OCI-LY1 (cell line): Measurements from ENCODE around the gene FCHSD1.

Experiments used
- EZH2 ChIP-seq: fragments of 200-600 bp; sonication (generic), shearing (Covaris generic); IDR thresholded peaks from 2 replicates; pipeline ENCODE4 v1.8.0; 2017; ENCODE audit warnings: borderline replicate concordance, mixed run types, mild to moderate bottlenecking, antibody characterized with exemption, low read length, moderate library complexity, mixed read lengths
- TF ChIP-seq, protein P1 (sequence below): fragments of 200-600 bp; sonication (generic), shearing (Covaris generic); IDR thresholded peaks from 2 replicates; pipeline ENCODE4 v1.5.1; 2017; ENCODE audit warnings: mild to moderate bottlenecking, antibody characterized with exemption, low read length, moderate library complexity, mixed read lengths

DNA sequence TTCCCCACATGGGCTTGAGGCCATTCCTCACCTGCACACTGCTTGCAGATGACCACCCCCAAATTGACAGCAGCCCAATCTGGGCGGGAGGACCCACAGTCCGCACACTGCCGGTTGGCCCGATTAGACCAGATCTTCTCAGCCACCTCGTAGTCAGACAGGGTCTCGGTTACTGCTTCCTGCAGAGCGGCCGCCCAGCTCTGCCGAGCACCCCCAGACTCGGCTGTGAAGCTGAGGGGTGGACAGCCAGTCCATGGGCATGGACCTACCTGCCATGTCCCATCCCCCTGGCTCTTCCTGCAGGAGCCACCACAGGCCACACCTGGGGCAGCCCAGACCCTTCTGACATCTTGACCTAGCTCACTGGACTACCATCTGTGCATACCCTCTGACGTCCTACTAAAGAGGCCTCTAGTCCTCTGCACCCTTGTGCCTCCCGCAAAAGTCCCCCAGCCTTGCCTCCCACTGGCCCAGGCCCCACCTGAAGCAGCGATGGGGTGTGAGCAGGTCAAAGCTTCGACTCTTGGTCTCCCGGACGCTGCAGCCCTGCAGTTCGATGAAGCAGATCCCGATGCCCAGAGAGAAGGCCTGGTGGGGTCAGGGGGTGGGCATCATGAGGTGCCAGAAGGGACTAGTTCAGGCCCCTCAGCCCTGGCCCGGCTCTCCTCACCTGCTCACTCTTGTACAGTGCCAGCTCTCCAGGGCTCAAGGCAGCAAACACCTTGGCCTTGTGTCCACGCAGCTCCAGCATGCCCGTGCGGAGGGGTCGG lies 21.0 kb upstream of the FCHSD1 start:
- TF ChIP-seq, protein P1, sequence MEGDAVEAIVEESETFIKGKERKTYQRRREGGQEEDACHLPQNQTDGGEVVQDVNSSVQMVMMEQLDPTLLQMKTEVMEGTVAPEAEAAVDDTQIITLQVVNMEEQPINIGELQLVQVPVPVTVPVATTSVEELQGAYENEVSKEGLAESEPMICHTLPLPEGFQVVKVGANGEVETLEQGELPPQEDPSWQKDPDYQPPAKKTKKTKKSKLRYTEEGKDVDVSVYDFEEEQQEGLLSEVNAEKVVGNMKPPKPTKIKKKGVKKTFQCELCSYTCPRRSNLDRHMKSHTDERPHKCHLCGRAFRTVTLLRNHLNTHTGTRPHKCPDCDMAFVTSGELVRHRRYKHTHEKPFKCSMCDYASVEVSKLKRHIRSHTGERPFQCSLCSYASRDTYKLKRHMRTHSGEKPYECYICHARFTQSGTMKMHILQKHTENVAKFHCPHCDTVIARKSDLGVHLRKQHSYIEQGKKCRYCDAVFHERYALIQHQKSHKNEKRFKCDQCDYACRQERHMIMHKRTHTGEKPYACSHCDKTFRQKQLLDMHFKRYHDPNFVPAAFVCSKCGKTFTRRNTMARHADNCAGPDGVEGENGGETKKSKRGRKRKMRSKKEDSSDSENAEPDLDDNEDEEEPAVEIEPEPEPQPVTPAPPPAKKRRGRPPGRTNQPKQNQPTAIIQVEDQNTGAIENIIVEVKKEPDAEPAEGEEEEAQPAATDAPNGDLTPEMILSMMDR = no peak
- TF ChIP-seq EZH2 = no peak
